GM03348 (cell line): Measurements from ENCODE around the gene ITGA2B.
"Not testable (repeated sequence)": the region's sequence is repeated elsewhere in the genome, so short reads cannot be mapped to it uniquely, and the experiment has no call there.

Experiments
- DNase-seq: peaks from one replicate; pipeline ENCODE4 v3.0.0; 2012; ENCODE audit warnings: low spot score

The ITGA2B gene

GRCh38 chr17:44351961-44352827, 37.3 kb downstream of the ITGA2B start:
- DNase-seq: no peak

GRCh38 chr17:44351464-44351863, 38.0 kb downstream of the ITGA2B start:
- DNase-seq: no peak

GRCh38 chr17:44350733-44351226, 38.7 kb downstream of the ITGA2B start:
- peak; percentile 82 for DNase-seq

GRCh38 chr17:44349553-44350070, 39.8 kb downstream of the ITGA2B start:
- no peak for DNase-seq

GRCh38 chr17:44348988-44349364, 40.5 kb downstream of the ITGA2B start:
- DNase-seq: no peak

GRCh38 chr17:44348234-44348987, 41.0 kb downstream of the ITGA2B start:
- peak; percentile 76 for DNase-seq

GRCh38 chr17:44347206-44348055, 42.0 kb downstream of the ITGA2B start:
- not testable (repeated sequence) for DNase-seq

GRCh38 chr17:44346064-44346844, 43.2 kb downstream of the ITGA2B start:
- no peak for DNase-seq

GRCh38 chr17:44345454-44346026, 43.9 kb downstream of the ITGA2B start:
- DNase-seq: peak; percentile 73

- DNase-seq: peak; percentile 99
Measured at GRCh38 chr17:44344939-44345453, 44.5 kb downstream of the ITGA2B start, which contains the start of gene GRN. Gene GRN (plus strand): TSS chr17:44345302. CDS start chr17:44349165, 3,863 bp downstream.

GRCh38 chr17:44343510-44344209, 45.8 kb downstream of the ITGA2B start:
- DNase-seq: no peak

- not testable (repeated sequence) for DNase-seq
Measured at GRCh38 chr17:44340553-44340952, 48.9 kb downstream of the ITGA2B start.

- no peak for DNase-seq
Measured at GRCh38 chr17:44338702-44339101, 50.7 kb downstream of the ITGA2B start.

GRCh38 chr17:44335968-44336367, 53.5 kb downstream of the ITGA2B start:
- no peak for DNase-seq

GRCh38 chr17:44335564-44335963, 53.9 kb downstream of the ITGA2B start:
- no peak for DNase-seq

- DNase-seq: no peak
Measured at GRCh38 chr17:44334727-44335126, 54.7 kb downstream of the ITGA2B start.

GRCh38 chr17:44334315-44334714, 55.1 kb downstream of the ITGA2B start:
- no peak for DNase-seq

GRCh38 chr17:44333371-44333770, 56.1 kb downstream of the ITGA2B start:
- DNase-seq: no peak

GRCh38 chr17:44331249-44331760, 58.1 kb downstream of the ITGA2B start:
- DNase-seq: peak; percentile 75
